A673 (cell line): Measurements from ENCODE around the gene CPXM1.

Experiments
- CTCF ChIP-seq: fragments of 300-800, 200-600 bp; sonication (generic); conservative IDR thresholded peaks from 2 replicates; pipeline ENCODE4 v1.5.1; 2017; ENCODE audit warnings: low read depth, mild to moderate bottlenecking, antibody characterized with exemption, low read length, moderate library complexity, mixed read lengths
- EZH2 ChIP-seq: fragments of 200-600 bp; sonication (generic); IDR thresholded peaks from 2 replicates; pipeline ENCODE4 v1.6.1; 2017; ENCODE audit warnings: borderline replicate concordance, low read depth, mild to moderate bottlenecking, mixed read lengths, antibody characterized with exemption, low read length; ENCODE audit not compliant: poor library complexity, severe bottlenecking

GRCh38 chr20:2801286-2801728, 880 bp upstream of the CPXM1 start:
- TF ChIP-seq CTCF (no peak), EZH2 (no peak)
